BE2C (cell line): ENCODE data around the gene RGS6.

Source experiments
- DNase-seq: peaks from one replicate; pipeline ENCODE4 v3.0.0-alpha.2; 2020
- H3K27me3 ChIP-seq: fragments of 250-450 bp; sonication (Bioruptor Pico); 2 replicates; pipeline ENCODE4 v1.5.1; 2020; ENCODE audit warnings: mild to moderate bottlenecking
- H3K36me3 ChIP-seq: fragments of 250-450 bp; sonication (Bioruptor Pico); 2 replicates; pipeline ENCODE4 v1.5.1; 2020; ENCODE audit warnings: mild to moderate bottlenecking
- H3K4me1 ChIP-seq: fragments of 250-450 bp; sonication (Bioruptor Pico); 2 replicates; pipeline ENCODE4 v1.5.1; 2020
- H3K4me3 ChIP-seq: 2 replicates; pipeline ENCODE4 v1.5.1; 2011; ENCODE audit warnings: low read depth, low read length
- H3K9me3 ChIP-seq: fragments of 250-450 bp; sonication (Bioruptor Pico); 2 replicates; pipeline ENCODE4 v1.5.1; 2020
- CTCF ChIP-seq: IDR thresholded peaks from 2 replicates; pipeline ENCODE4 v1.5.1; 2012; ENCODE audit warnings: mild to moderate bottlenecking, low read depth, low read length

Gene RGS6

DNA sequence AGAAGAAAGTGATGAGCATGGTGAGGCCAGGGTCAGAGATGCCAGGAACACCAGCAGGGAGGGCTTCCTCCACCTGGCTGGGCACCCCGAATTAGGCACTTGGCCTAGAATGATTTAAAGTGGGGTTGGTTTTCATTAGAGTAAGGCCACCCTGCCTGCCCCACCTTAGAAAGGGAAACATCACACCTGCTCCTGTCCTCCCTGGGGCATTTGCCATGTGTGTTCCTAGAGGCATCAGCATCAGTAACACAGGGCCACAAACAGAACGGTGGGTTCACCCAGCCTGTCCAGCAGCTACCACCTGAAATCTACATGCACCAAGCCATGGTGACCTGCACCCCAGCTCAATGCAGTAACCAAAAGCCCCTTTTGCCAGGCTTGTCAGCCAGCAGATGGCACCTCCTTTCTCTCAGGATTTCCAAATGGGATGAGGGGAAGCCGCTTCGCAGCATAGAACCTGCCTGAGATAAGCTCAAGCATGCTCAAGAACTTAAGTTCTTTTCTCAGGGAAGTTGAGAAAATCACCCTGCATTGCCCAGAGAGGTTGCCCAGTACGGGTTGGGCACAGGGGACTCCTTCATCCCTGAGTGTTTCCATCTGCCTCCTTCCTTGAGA, 622.9 kb downstream of the RGS6 start:
- H3K4me3 ChIP-seq = no peak overlapping the region
- H3K4me1 ChIP-seq = peaks cover 8% of the 10 kb centered on the region
- H3K27me3 ChIP-seq = no peaks in the 10 kb centered on the region
- no peaks in the 10 kb centered on the region for H3K36me3 ChIP-seq
- DNase-seq = no peak
- no peaks in the 10 kb centered on the region for H3K9me3 ChIP-seq
- TF ChIP-seq CTCF = no peak; the same call in 1 of the 2 replicates

- DNase-seq = no peak
- Histone ChIP-seq H3K27me3 (no peaks in the 10 kb centered on the region), H3K36me3 (no peaks in the 10 kb centered on the region), H3K4me1 (peaks cover 13% of the 10 kb centered on the region), H3K9me3 (no peaks in the 10 kb centered on the region), H3K4me3 (no peak overlapping the region)
- TF ChIP-seq CTCF = no peak
These were observed 623.4 kb downstream of the RGS6 start for GRCh38 chr14:72555609-72556000.

DNA sequence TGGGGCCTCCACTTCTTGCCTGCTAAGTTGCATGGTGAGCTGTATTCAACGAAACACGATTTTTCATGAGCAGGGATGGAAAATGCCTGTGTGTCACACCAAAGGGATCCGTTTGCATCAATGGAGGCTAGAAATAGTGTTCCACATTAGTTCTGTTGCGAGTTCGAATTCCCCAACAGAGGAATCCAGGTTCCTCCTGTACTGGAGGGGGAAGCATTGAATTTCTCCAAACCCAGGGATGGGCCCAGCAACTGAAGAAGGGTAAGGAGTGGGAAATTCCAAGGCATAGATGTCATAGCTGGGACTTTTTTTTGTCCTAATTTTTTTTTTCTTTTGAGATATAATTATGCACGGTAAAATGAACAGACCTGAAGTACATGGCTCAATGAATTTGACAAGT, 625.4 kb downstream of the RGS6 start:
- Histone ChIP-seq H3K36me3 (no peaks in the 10 kb centered on the region), H3K4me3 (no peak overlapping the region), H3K27me3 (no peaks in the 10 kb centered on the region), H3K9me3 (no peaks in the 10 kb centered on the region), H3K4me1 (peaks cover 20% of the 10 kb centered on the region)
- no peak for DNase-seq
- TF ChIP-seq CTCF = no peak

- H3K4me1 ChIP-seq = peaks cover 15% of the 10 kb centered on the region
- no peaks in the 10 kb centered on the region for H3K36me3 ChIP-seq
- no peaks in the 10 kb centered on the region for H3K9me3 ChIP-seq
- TF ChIP-seq CTCF = no peak
- H3K4me3 ChIP-seq = no peak overlapping the region
- no peak for DNase-seq
- H3K27me3 ChIP-seq = no peaks in the 10 kb centered on the region
These were observed 626.5 kb downstream of the RGS6 start for GRCh38 chr14:72558721-72559120.

DNA sequence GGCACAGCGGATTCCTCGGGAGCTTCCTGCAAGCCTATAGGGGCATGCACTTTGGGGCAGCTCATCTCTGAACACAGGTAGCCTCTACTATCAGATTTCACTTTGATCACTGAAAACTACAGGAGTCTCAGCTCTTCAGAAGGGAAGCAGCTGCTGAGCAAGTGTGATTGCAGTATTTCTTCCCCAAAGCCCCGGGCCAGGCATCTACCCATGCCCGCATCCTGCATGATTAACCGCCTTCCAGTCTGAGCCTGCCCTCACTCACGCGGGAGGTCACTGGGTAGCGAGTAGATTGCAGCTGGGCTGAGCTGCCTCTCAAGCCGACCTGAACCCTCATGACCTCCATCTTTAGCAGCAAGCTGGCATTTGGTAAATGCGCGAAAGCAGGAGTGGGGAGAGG, 627.0 kb downstream of the RGS6 start:
- Histone ChIP-seq H3K9me3 (no peaks in the 10 kb centered on the region), H3K4me3 (no peak overlapping the region), H3K4me1 (peaks cover 12% of the 10 kb centered on the region), H3K27me3 (no peaks in the 10 kb centered on the region), H3K36me3 (no peaks in the 10 kb centered on the region)
- no peak for DNase-seq
- TF ChIP-seq CTCF = no peak

DNA sequence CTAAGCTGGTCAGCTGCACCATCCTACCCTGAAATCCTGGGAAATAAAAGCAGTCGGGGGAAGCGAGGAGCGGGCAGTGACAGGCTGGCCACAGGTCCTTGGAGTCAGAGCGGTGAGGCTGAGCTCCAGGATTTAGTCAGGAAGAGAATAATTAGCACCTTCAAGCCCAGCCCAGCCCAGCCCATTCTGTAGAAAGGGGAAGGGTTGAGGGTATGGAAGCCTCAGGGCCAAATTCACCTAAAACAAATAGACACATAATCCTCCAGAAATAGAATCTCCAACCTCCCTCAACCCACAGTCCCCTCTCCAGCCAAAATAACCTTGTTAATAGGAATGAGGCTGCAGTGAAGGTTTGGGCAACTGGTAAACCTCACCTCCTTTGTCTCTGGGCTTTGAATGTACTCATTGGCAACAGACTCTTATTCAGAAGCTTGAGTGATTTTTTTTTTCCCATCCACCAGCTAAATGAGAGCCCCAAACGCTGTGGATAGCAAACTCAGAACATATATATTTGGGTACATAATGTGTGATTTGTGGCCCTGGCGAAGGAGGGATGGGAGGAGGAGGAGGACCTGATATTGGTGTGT, 627.5 kb downstream of the RGS6 start:
- no peaks in the 10 kb centered on the region for H3K27me3 ChIP-seq
- H3K4me1 ChIP-seq = peaks cover 12% of the 10 kb centered on the region
- no peaks in the 10 kb centered on the region for H3K36me3 ChIP-seq
- H3K9me3 ChIP-seq = no peaks in the 10 kb centered on the region
- H3K4me3 ChIP-seq = no peak overlapping the region
- DNase-seq = no peak
- TF ChIP-seq CTCF = no peak
